OCI-LY3 (cell line): ENCODE data around the gene TMEM167A.

ENCODE experiments used
- CTCF ChIP-seq: fragments of 200-600, 300-600 bp; sonication (generic); IDR thresholded peaks from 2 replicates; pipeline ENCODE4 v1.5.1; 2014; ENCODE audit warnings: antibody characterized with exemption, low read length, low read depth
- EZH2phosphoT487 ChIP-seq: fragments of 200-600 bp; shearing (Covaris generic); IDR thresholded peaks from 2 replicates; pipeline ENCODE4 v1.6.1; 2018; ENCODE audit warnings: antibody characterized with exemption, mixed run types, low read depth

GRCh38 chr5:83066548-83067110 lies 10.6 kb downstream of the TMEM167A start:
- no peak for TF ChIP-seq CTCF
- no peak for TF ChIP-seq EZH2phosphoT487
